Keratinocyte (primary cell): ENCODE measurements around the gene NPM1. TPM values are rescaled to one million over a fixed set of nuclear protein-coding genes. Genes with fewer than 3 reads are reported as not detected.

Experiments used
- DNase-seq: peaks from one replicate; pipeline ENCODE4 v3.0.0-alpha.2; 2011; ENCODE audit warnings: low read depth, missing footprints, low spot score
- FAIRE-seq: peaks from 2 replicates; lab custom pipeline; 2011; peaks lifted over from hg19 to GRCh38; lab: Jason Lieb, UNC
- H2AFZ ChIP-seq: 2 replicates; pipeline ENCODE4 v1.6.0; 2012; ENCODE audit warnings: low read length, control low read depth, inconsistent platforms; ENCODE audit not compliant: control insufficient read depth
- H3K27ac ChIP-seq: 2 replicates; pipeline ENCODE4 v1.5.1; 2011; ENCODE audit warnings: low read length; ENCODE audit not compliant: control insufficient read depth, insufficient read depth
- H3K27me3 ChIP-seq: 3 replicates; pipeline ENCODE4 v1.6.0; 2011; ENCODE audit warnings: low read length; ENCODE audit not compliant: control insufficient read depth, insufficient read depth; ENCODE audit errors: extremely low read depth
- H3K36me3 ChIP-seq, 2 experiments: 2 replicates in 1 of 2; 3 replicates in 1 of 2; pipeline ENCODE4 v1.5.1; 2011; ENCODE audit warnings: low read length in 2 of 2, mild to moderate bottlenecking in 1 of 2; ENCODE audit not compliant: control insufficient read depth in 2 of 2, insufficient read depth in 2 of 2; ENCODE audit errors: extremely low read depth in 1 of 2
- H3K4me1 ChIP-seq: 3 replicates; pipeline ENCODE4 v1.5.1; 2011; ENCODE audit warnings: low read length; ENCODE audit not compliant: control insufficient read depth, insufficient read depth; ENCODE audit errors: extremely low read depth
- H3K4me2 ChIP-seq: 3 replicates; pipeline ENCODE4 v1.6.0; 2011; ENCODE audit warnings: low read depth, low read length; ENCODE audit not compliant: control insufficient read depth, insufficient read depth; ENCODE audit errors: extremely low read depth
- H3K4me3 ChIP-seq, 3 experiments: fragments of 200-600 bp in 1 of 3; sonication (generic) in 1 of 3; 2 replicates in 2 of 3; 3 replicates in 1 of 3; pipeline ENCODE4 v1.5.1; 2011 to 2016; ENCODE audit warnings: low read length in 3 of 3, mild to moderate bottlenecking in 3 of 3, control low read depth in 2 of 3, inconsistent platforms in 1 of 3, low read depth in 1 of 3, mixed read lengths in 1 of 3, mixed run types in 1 of 3, moderate library complexity in 1 of 3; ENCODE audit not compliant: control insufficient read depth in 2 of 3, insufficient read depth in 2 of 3; ENCODE audit errors: extremely low read depth in 1 of 3
- H3K79me2 ChIP-seq: 2 replicates; pipeline ENCODE4 v1.6.0; 2012; ENCODE audit warnings: low read length; ENCODE audit not compliant: control insufficient read depth, insufficient read depth
- H3K9ac ChIP-seq: 3 replicates; pipeline ENCODE4 v1.6.0; 2011; ENCODE audit warnings: low read length; ENCODE audit not compliant: control insufficient read depth, insufficient read depth; ENCODE audit errors: extremely low read depth
- H3K9me1 ChIP-seq: 3 replicates; pipeline ENCODE4 v1.6.0; 2011; ENCODE audit warnings: low read length; ENCODE audit not compliant: control insufficient read depth, insufficient read depth; ENCODE audit errors: extremely low read depth
- H3K9me3 ChIP-seq: 2 replicates; pipeline ENCODE4 v1.5.1; 2012; ENCODE audit warnings: low read depth, low read length; ENCODE audit not compliant: control insufficient read depth
- H4K20me1 ChIP-seq: 3 replicates; pipeline ENCODE4 v1.6.0; 2011; ENCODE audit warnings: low read length; ENCODE audit not compliant: control insufficient read depth, insufficient read depth; ENCODE audit errors: extremely low read depth
- EZH2 ChIP-seq: IDR thresholded peaks from one replicate; pipeline ENCODE4 v1.6.1; 2012; ENCODE audit warnings: inconsistent platforms, mild to moderate bottlenecking, low read length, moderate library complexity
- dilution Hi-C: fragments of 300-500 bp; cut with MboI; formaldehyde crosslinking; loops from one replicate; pipeline ENCODE4 v1.7.0; 2020; ENCODE audit warnings: low sequenced_read_pairs; ENCODE audit not compliant: extremely low pct_ligation_motif_present
- polyA plus RNA-seq, 5 experiments: library from polyadenylated mRNA; depleted of rRNA in 3 of 5; stranded (reverse) in 3 of 5; stranded (forward) in 1 of 5; unstranded in 1 of 5; fragments of >200 nt; gene quantifications; 1 replicate in 1 of 5; 2 replicates in 3 of 5; 3 replicates in 1 of 5; pipeline versions ENCODE4 v1.2.1 to v1.2.3, GENCODE V29; 2011 to 2012; ENCODE audit warnings: missing spikeins in 2 of 5, low read depth in 1 of 5, low replicate concordance in 1 of 5
- TF ChIP-seq, protein P1 (sequence below), 3 experiments: IDR thresholded peaks in 1 of 3; conservative IDR thresholded peaks in 1 of 3; optimal IDR thresholded peaks in 1 of 3; 2 replicates in 2 of 3; 3 replicates in 1 of 3; pipeline versions ENCODE3 to v1.5.1; 2011; ENCODE audit warnings: low read length in 3 of 3, mild to moderate bottlenecking in 3 of 3, moderate library complexity in 2 of 3, control low read depth in 1 of 3, inconsistent platforms in 1 of 3; ENCODE audit not compliant: insufficient read depth in 2 of 3; ENCODE audit errors: extremely low read depth in 1 of 3

Gene NPM1
- polyA plus RNA-seq, 1 donor (not counting 4 experiments of a cell fraction or from before 2014, with no cell fraction given) = 2,398 TPM

GRCh38 chr5:171438738-171439137 lies 51.1 kb downstream of the NPM1 start:
- H3K36me3 ChIP-seq = no peaks in the 10 kb centered on the region
- H3K27ac ChIP-seq = no peak overlapping the region
- dilution Hi-C loops = no loop called here
- H2AFZ ChIP-seq = no peak overlapping the region
- H3K4me2 ChIP-seq = no peak overlapping the region
- TF ChIP-seq, protein P1, sequence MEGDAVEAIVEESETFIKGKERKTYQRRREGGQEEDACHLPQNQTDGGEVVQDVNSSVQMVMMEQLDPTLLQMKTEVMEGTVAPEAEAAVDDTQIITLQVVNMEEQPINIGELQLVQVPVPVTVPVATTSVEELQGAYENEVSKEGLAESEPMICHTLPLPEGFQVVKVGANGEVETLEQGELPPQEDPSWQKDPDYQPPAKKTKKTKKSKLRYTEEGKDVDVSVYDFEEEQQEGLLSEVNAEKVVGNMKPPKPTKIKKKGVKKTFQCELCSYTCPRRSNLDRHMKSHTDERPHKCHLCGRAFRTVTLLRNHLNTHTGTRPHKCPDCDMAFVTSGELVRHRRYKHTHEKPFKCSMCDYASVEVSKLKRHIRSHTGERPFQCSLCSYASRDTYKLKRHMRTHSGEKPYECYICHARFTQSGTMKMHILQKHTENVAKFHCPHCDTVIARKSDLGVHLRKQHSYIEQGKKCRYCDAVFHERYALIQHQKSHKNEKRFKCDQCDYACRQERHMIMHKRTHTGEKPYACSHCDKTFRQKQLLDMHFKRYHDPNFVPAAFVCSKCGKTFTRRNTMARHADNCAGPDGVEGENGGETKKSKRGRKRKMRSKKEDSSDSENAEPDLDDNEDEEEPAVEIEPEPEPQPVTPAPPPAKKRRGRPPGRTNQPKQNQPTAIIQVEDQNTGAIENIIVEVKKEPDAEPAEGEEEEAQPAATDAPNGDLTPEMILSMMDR (optimal IDR thresholded peaks at IDR 0.05 in 1 of 3, IDR thresholded peaks at IDR 0.05 in 1 of 3, conservative IDR thresholded peaks at IDR 0.05 in 1 of 3; ENCODE audit: extremely low read depth in 1 of 3, insufficient read depth in 2 of 3, low read length in 3 of 3) = no peak
- no peak for TF ChIP-seq EZH2
- H3K27me3 ChIP-seq = peaks cover 5% of the 10 kb centered on the region
- no peaks in the 10 kb centered on the region for H3K79me2 ChIP-seq
- no peak for DNase-seq
- no peaks in the 10 kb centered on the region for H4K20me1 ChIP-seq
- no peak overlapping the region for H3K9ac ChIP-seq
- no peak for FAIRE-seq
- H3K4me1 ChIP-seq = no peaks in the 10 kb centered on the region
- H3K9me3 ChIP-seq = no peaks in the 10 kb centered on the region
- H3K9me1 ChIP-seq = no peaks in the 10 kb centered on the region
- no peak overlapping the region for H3K4me3 ChIP-seq

DNA sequence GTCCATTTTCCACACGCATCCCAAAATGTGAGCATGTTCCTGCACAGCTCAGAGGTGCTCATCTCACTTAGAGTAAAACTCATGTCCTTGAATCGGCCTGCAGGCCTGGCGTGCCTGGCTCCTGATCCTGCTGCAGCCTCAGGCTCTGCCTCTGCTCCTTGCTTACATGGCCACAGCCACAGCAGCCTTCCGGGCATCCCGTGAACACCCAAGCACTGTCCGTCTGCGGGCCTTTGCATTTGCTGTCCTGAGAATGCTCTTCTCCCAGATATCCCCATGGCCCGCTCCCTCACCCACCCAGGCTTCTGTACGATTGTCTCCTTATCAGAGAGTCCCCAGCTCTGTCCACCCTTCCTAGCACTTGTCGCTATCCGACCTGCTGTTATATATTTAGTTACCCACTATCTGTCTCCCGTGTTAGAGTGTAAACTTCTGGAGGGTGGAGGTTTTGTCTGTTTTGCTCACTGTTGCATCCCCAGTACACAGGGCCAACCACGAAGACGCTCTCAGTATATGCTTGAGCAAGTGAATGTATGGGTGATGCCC lies 53.7 kb downstream of the NPM1 start:
- H3K36me3 ChIP-seq = no peaks in the 10 kb centered on the region
- no peak overlapping the region for H2AFZ ChIP-seq
- DNase-seq = no peak
- H3K4me3 ChIP-seq = no peak overlapping the region
- FAIRE-seq = no peak
- no peaks in the 10 kb centered on the region for H3K9me3 ChIP-seq
- no peak overlapping the region for H3K4me2 ChIP-seq
- H3K9ac ChIP-seq = no peak overlapping the region
- H3K79me2 ChIP-seq = no peaks in the 10 kb centered on the region
- H3K27me3 ChIP-seq = peaks cover 5% of the 10 kb centered on the region
- no peak for TF ChIP-seq EZH2
- peaks cover 2% of the 10 kb centered on the region for H3K4me1 ChIP-seq
- dilution Hi-C loops = no loop called here
- no peak overlapping the region for H3K27ac ChIP-seq
- no peaks in the 10 kb centered on the region for H3K9me1 ChIP-seq
- no peaks in the 10 kb centered on the region for H4K20me1 ChIP-seq
